SJSA1 (cell line): ENCODE data around the gene ATRNL1. TPM values are rescaled to one million over a fixed set of nuclear protein-coding genes. Genes with fewer than 3 reads are reported as not detected.
A peak's percentile ranks its signal among the peaks of the same experiment; 100 is the strongest.
"Not testable (repeated sequence)": the region's sequence is repeated elsewhere in the genome, so short reads cannot be mapped to it uniquely, and the experiment has no call there.

Experiments used
- DNase-seq, 2 experiments: peaks; one replicate each; pipeline ENCODE4 v3.0.0-alpha.2; 2015 to 2020; ENCODE audit warnings: low spot score in 2 of 2, low read depth in 1 of 2
- H3K27ac ChIP-seq: fragments of 250-450 bp; sonication (Bioruptor Pico); 2 replicates; pipeline ENCODE4 v1.5.1; 2020; ENCODE audit warnings: mild to moderate bottlenecking, moderate library complexity
- H3K27me3 ChIP-seq: fragments of 250-450 bp; sonication (Bioruptor Pico); replicated peaks from 2 replicates; pipeline ENCODE4 v1.5.1; 2020; ENCODE audit warnings: mild to moderate bottlenecking, moderate library complexity
- H3K36me3 ChIP-seq: fragments of 250-450 bp; sonication (Bioruptor Pico); 2 replicates; pipeline ENCODE4 v1.5.1; 2020; ENCODE audit warnings: mild to moderate bottlenecking
- H3K4me1 ChIP-seq: fragments of 250-450 bp; sonication (Bioruptor Pico); replicated peaks from 2 replicates; pipeline ENCODE4 v1.6.1; 2021; ENCODE audit warnings: mild to moderate bottlenecking
- H3K4me3 ChIP-seq: fragments of 250-450 bp; sonication (Bioruptor Pico); 2 replicates; pipeline ENCODE4 v1.5.1; 2020; ENCODE audit warnings: mild to moderate bottlenecking
- H3K9me3 ChIP-seq: fragments of 250-450 bp; sonication (Bioruptor Pico); replicated peaks from 2 replicates; pipeline ENCODE4 v1.5.1; 2020; ENCODE audit warnings: mild to moderate bottlenecking
- total RNA-seq: library from RNA; depleted of rRNA; stranded (reverse); fragments of >200 nt; shearing (Covaris generic); gene quantifications from 2 replicates; pipeline ENCODE4 v1.2.3, GENCODE V29; 2014

ATRNL1 gene
- total RNA-seq, 1 experiment from 2014 or later, result 32.1 TPM

- H3K9me3 ChIP-seq, result no peaks in the 10 kb centered on the region
- no peaks in the 10 kb centered on the region for H3K36me3 ChIP-seq
- H3K4me3 ChIP-seq, result no peak overlapping the region
- H3K27ac ChIP-seq, result no peak overlapping the region
- H3K27me3 ChIP-seq, result no peaks in the 10 kb centered on the region
- 0 out of 2 replicates have a peak, but pooled peaks cover 6% of the 10 kb centered on the region for H3K4me1 ChIP-seq
- no peak for DNase-seq
These were observed 567.2 kb downstream of the ATRNL1 start for GRCh38 chr10:115660391-115660790.

GRCh38 chr10:115662422-115662821, 569.3 kb downstream of the ATRNL1 start:
- no peaks in the 10 kb centered on the region for H3K9me3 ChIP-seq
- H3K27me3 ChIP-seq, result no peaks in the 10 kb centered on the region; the same call in 1 of the 2 replicates
- no peak for DNase-seq
- H3K4me3 ChIP-seq, result no peak overlapping the region
- no peaks in the 10 kb centered on the region for H3K36me3 ChIP-seq
- no peak overlapping the region for H3K27ac ChIP-seq
- H3K4me1 ChIP-seq, result 0 out of 2 replicates have a peak, but pooled peaks cover 3% of the 10 kb centered on the region

GRCh38 chr10:115665549-115665948, 572.4 kb downstream of the ATRNL1 start:
- H3K9me3 ChIP-seq, result no peaks in the 10 kb centered on the region
- H3K27me3 ChIP-seq, result no peaks in the 10 kb centered on the region; the same call in 1 of the 2 replicates
- no peak overlapping the region for H3K27ac ChIP-seq
- no peaks in the 10 kb centered on the region for H3K36me3 ChIP-seq
- H3K4me3 ChIP-seq, result no peak overlapping the region
- DNase-seq, result no peak
- no peaks in the 10 kb centered on the region for H3K4me1 ChIP-seq

- Histone ChIP-seq H3K36me3 (no peaks in the 10 kb centered on the region), H3K27me3 (no peaks in the 10 kb centered on the region), H3K9me3 (no peaks in the 10 kb centered on the region), H3K4me1 (no peaks in the 10 kb centered on the region), H3K4me3 (no peak overlapping the region), H3K27ac (no peak overlapping the region)
- DNase-seq, result no peak
These were observed 581.3 kb downstream of the ATRNL1 start for GRCh38 chr10:115674496-115674895.

- no peak overlapping the region for H3K27ac ChIP-seq
- no peaks in the 10 kb centered on the region for H3K27me3 ChIP-seq
- H3K4me3 ChIP-seq, result no peak overlapping the region
- no peaks in the 10 kb centered on the region for H3K9me3 ChIP-seq
- DNase-seq, result no peak
- no peaks in the 10 kb centered on the region for H3K4me1 ChIP-seq
- no peaks in the 10 kb centered on the region for H3K36me3 ChIP-seq
These were observed 603.6 kb downstream of the ATRNL1 start for GRCh38 chr10:115696747-115697146.

- DNase-seq, result no peak
- H3K36me3 ChIP-seq, result no peaks in the 10 kb centered on the region
- H3K27me3 ChIP-seq, result 0 out of 2 replicates have a peak, but pooled peaks cover 3% of the 10 kb centered on the region
- H3K4me3 ChIP-seq, result no peak overlapping the region
- H3K4me1 ChIP-seq, result no peaks in the 10 kb centered on the region
- H3K27ac ChIP-seq, result no peak overlapping the region
- no peaks in the 10 kb centered on the region for H3K9me3 ChIP-seq
These were observed 612.9 kb downstream of the ATRNL1 start for GRCh38 chr10:115706026-115706425.

- peak in 1 of 2 experiments; percentile 34 for DNase-seq
- no peaks in the 10 kb centered on the region for H3K9me3 ChIP-seq
- no peak overlapping the region for H3K27ac ChIP-seq
- 0 out of 2 replicates have a peak, but pooled peaks cover 3% of the 10 kb centered on the region for H3K27me3 ChIP-seq
- H3K36me3 ChIP-seq, result no peaks in the 10 kb centered on the region
- no peaks in the 10 kb centered on the region for H3K4me1 ChIP-seq
- H3K4me3 ChIP-seq, result no peak overlapping the region
These were observed 613.4 kb downstream of the ATRNL1 start for GRCh38 chr10:115706488-115707076.

- no peaks in the 10 kb centered on the region for H3K9me3 ChIP-seq
- H3K27ac ChIP-seq, result no peak overlapping the region
- no peaks in the 10 kb centered on the region for H3K36me3 ChIP-seq
- no peaks in the 10 kb centered on the region for H3K4me1 ChIP-seq
- no peak overlapping the region for H3K4me3 ChIP-seq
- H3K27me3 ChIP-seq, result 0 out of 2 replicates have a peak, but pooled peaks cover under 1% of the 10 kb centered on the region
- no peak for DNase-seq
These were observed 617.0 kb downstream of the ATRNL1 start for GRCh38 chr10:115710136-115710535.

- no peaks in the 10 kb centered on the region for H3K4me1 ChIP-seq
- no peak for DNase-seq
- no peaks in the 10 kb centered on the region for H3K36me3 ChIP-seq
- H3K27ac ChIP-seq, result no peak overlapping the region
- H3K27me3 ChIP-seq, result 0 out of 2 replicates have a peak, but pooled peaks cover 4% of the 10 kb centered on the region
- no peaks in the 10 kb centered on the region for H3K9me3 ChIP-seq
- H3K4me3 ChIP-seq, result no peak overlapping the region
These were observed 618.1 kb downstream of the ATRNL1 start for GRCh38 chr10:115711306-115711705.

GRCh38 chr10:115720121-115720520, 627.0 kb downstream of the ATRNL1 start:
- no peak for DNase-seq
- H3K4me3 ChIP-seq, result no peak overlapping the region
- no peak overlapping the region for H3K27ac ChIP-seq
- H3K36me3 ChIP-seq, result no peaks in the 10 kb centered on the region
- 0 out of 2 replicates have a peak, but pooled peaks cover 9% of the 10 kb centered on the region for H3K27me3 ChIP-seq
- H3K4me1 ChIP-seq, result no peaks in the 10 kb centered on the region
- H3K9me3 ChIP-seq, result no peaks in the 10 kb centered on the region

GRCh38 chr10:115727129-115727528, 634.0 kb downstream of the ATRNL1 start:
- no peak overlapping the region for H3K4me3 ChIP-seq
- H3K36me3 ChIP-seq, result no peaks in the 10 kb centered on the region
- no peak for DNase-seq
- no peaks in the 10 kb centered on the region for H3K27me3 ChIP-seq
- H3K9me3 ChIP-seq, result no peaks in the 10 kb centered on the region
- H3K4me1 ChIP-seq, result no peaks in the 10 kb centered on the region
- no peak overlapping the region for H3K27ac ChIP-seq

- no peak for DNase-seq
- H3K27ac ChIP-seq, result no peak overlapping the region
- no peaks in the 10 kb centered on the region for H3K27me3 ChIP-seq
- H3K4me3 ChIP-seq, result no peak overlapping the region
- no peaks in the 10 kb centered on the region for H3K4me1 ChIP-seq
- H3K36me3 ChIP-seq, result no peaks in the 10 kb centered on the region
- H3K9me3 ChIP-seq, result no peaks in the 10 kb centered on the region
These were observed 650.9 kb downstream of the ATRNL1 start for GRCh38 chr10:115744089-115744488.

GRCh38 chr10:115745943-115746342, 652.8 kb downstream of the ATRNL1 start:
- no peaks in the 10 kb centered on the region for H3K36me3 ChIP-seq
- no peaks in the 10 kb centered on the region for H3K27me3 ChIP-seq
- no peak overlapping the region for H3K4me3 ChIP-seq
- H3K27ac ChIP-seq, result no peak overlapping the region
- H3K9me3 ChIP-seq, result no peaks in the 10 kb centered on the region
- DNase-seq, result no peak
- no peaks in the 10 kb centered on the region for H3K4me1 ChIP-seq

- Histone ChIP-seq H3K4me1 (no peaks in the 10 kb centered on the region), H3K27ac (no peak overlapping the region), H3K9me3 (no peaks in the 10 kb centered on the region), H3K27me3 (no peaks in the 10 kb centered on the region), H3K36me3 (no peaks in the 10 kb centered on the region), H3K4me3 (no peak overlapping the region)
- no peak for DNase-seq
These were observed 654.6 kb downstream of the ATRNL1 start for GRCh38 chr10:115747811-115748210.

GRCh38 chr10:115758488-115758887, 665.3 kb downstream of the ATRNL1 start:
- H3K9me3 ChIP-seq, H3K27ac ChIP-seq, DNase-seq, H3K4me3 ChIP-seq, H3K4me1 ChIP-seq, H3K36me3 ChIP-seq, H3K27me3 ChIP-seq: not testable (repeated sequence)
